K562 (cell line): Measurements from ENCODE around the gene PHF12. TPM values are rescaled to one million over a fixed set of nuclear protein-coding genes. Genes with fewer than 3 reads are reported as not detected.

ENCODE experiments used
- CBFA2T2 ChIP-seq: fragments of 450-650 bp; conservative IDR thresholded peaks from 2 replicates; pipeline ENCODE4 v1.6.1; 2017; ENCODE audit warnings: mild to moderate bottlenecking
- CTBP1 ChIP-seq: fragments of 450-650 bp; IDR thresholded peaks from 2 replicates; pipeline ENCODE4 v1.6.1; 2016; ENCODE audit warnings: borderline replicate concordance
- HNRNPLL ChIP-seq: fragments of 200-400 bp; formaldehyde crosslinking; IDR thresholded peaks from 2 replicates; pipeline ENCODE4 v1.6.1; 2017; ENCODE audit warnings: low read length, low read depth, mild to moderate bottlenecking; ENCODE audit not compliant: poor library complexity, severe bottlenecking
- PPARD ChIP-seq: fragments of 250-450 bp; sonication (Bioruptor Pico); IDR thresholded peaks from 2 replicates; pipeline ENCODE4 v1.8.0; 2022; ENCODE audit warnings: inconsistent platforms, mild to moderate bottlenecking, moderate library complexity
- RB1 ChIP-seq: fragments of 450-650 bp; IDR thresholded peaks from 2 replicates; pipeline ENCODE4 v1.6.1; 2017; ENCODE audit warnings: low read depth, mild to moderate bottlenecking
- TFAP4 ChIP-seq: sonication (generic); formaldehyde crosslinking; IDR thresholded peaks from 2 replicates; pipeline ENCODE4 v1.8.0; 2022; ENCODE audit warnings: missing genetic modification reagents, mild to moderate bottlenecking, moderate library complexity, borderline replicate concordance
- ZBTB2 ChIP-seq: fragments of 450-650 bp; IDR thresholded peaks from 2 replicates; pipeline ENCODE4 v1.6.1; 2016; ENCODE audit warnings: antibody characterized with exemption
- ZBTB40 ChIP-seq, 2 experiments: fragments of 450-650 bp in 1 of 2; sonication (generic) in 1 of 2; formaldehyde crosslinking in 1 of 2; IDR thresholded peaks; 2 replicates each; pipeline versions ENCODE4 v1.7.1 to v1.9.0; 2016 to 2022; ENCODE audit warnings: inconsistent platforms in 1 of 2, mild to moderate bottlenecking in 1 of 2, missing genetic modification reagents in 1 of 2
- ZFX ChIP-seq: sonication (generic); formaldehyde crosslinking; IDR thresholded peaks from 2 replicates; pipeline ENCODE4 v1.8.0; 2022; ENCODE audit warnings: mild to moderate bottlenecking, missing genetic modification reagents, moderate library complexity
- ZNF280A ChIP-seq: fragments of 450-650 bp; IDR thresholded peaks from 2 replicates; pipeline ENCODE4 v1.6.1; 2018; ENCODE audit warnings: mild to moderate bottlenecking, low read depth; ENCODE audit not compliant: partially characterized antibody
- ZNF280B ChIP-seq: fragments of 250-450 bp; sonication (Bioruptor Pico); IDR thresholded peaks from 2 replicates; pipeline ENCODE4 v1.5.1; 2021; ENCODE audit warnings: mild to moderate bottlenecking
- ZNF77 ChIP-seq: fragments of 250-450 bp; sonication (Bioruptor Pico); IDR thresholded peaks from 2 replicates; pipeline ENCODE4 v1.5.0; 2020
- polyA plus RNA-seq, 8 experiments: library from polyadenylated mRNA; depleted of rRNA in 4 of 8; stranded (reverse) in 5 of 8; unstranded in 3 of 8; fragments of >200 nt; fragmentation: Nextera tagmentation in 2 of 8; fragmentation: Illumina TruSeq in 1 of 8; extraction: Ambion mirVana in 2 of 8; extraction: Trizol in 1 of 8; gene quantifications; 2 replicates each; pipeline versions ENCODE4 v1.2.1 to v1.2.3, GENCODE V29; 2011 to 2014; ENCODE audit warnings: inconsistent platforms in 1 of 8, missing spikeins in 1 of 8
- total RNA-seq, 7 experiments: library from RNA; depleted of rRNA in 6 of 7; stranded (reverse); fragments of >200 nt in 6 of 7; fragmentation: Illumina TruSeq in 2 of 7; extraction: Trizol in 2 of 7; gene quantifications; 2 replicates each; pipeline versions ENCODE4 v1.2.1 to v1.2.3, GENCODE V29; 2011 to 2021; ENCODE audit warnings: low replicate concordance in 1 of 7

The PHF12 gene
- total and polyA plus RNA-seq, 9 of the 15 experiments (the other 6 are each of a cell fraction or from before 2014, with no cell fraction given) = 0.82 to 31.3 (median 13.5) TPM

- peak; percentile 80; the same call in 1 of the 2 replicates for TF ChIP-seq CTBP1
- peak; percentile 100 for TF ChIP-seq ZBTB2
- TF ChIP-seq TFAP4 (CRISPR knock-in tag) = no peak; the same call in 1 of the 2 replicates
- TF ChIP-seq ZNF280B = no peak
- no peak for TF ChIP-seq ZNF280A
- no peak for TF ChIP-seq ZNF77 (CRISPR knock-in tag)
- TF ChIP-seq ZFX (CRISPR knock-in tag) = peak; percentile 93
- TF ChIP-seq CBFA2T2 = no peak
- peak; percentile 100 for TF ChIP-seq HNRNPLL
- no peak for TF ChIP-seq PPARD (CRISPR knock-in tag)
- peak; percentile 62; the same call in 1 of the 2 replicates for TF ChIP-seq RB1
- no peak for TF ChIP-seq ZBTB40 (IDR thresholded peaks at IDR 0.05)
- no peak for TF ChIP-seq ZBTB40 (CRISPR knock-in tag; IDR thresholded peaks at IDR 0.05)
These were observed at the start of gene PHF12 (continued) for GRCh38 chr17:28951428-28951990.
